CD4-positive, alpha-beta T cell treated with Interleukin-17A for 1 hour (primary cell): ENCODE measurements around the gene GRIN3A.
"Not testable (repeated sequence)": the region's sequence is repeated elsewhere in the genome, so short reads cannot be mapped to it uniquely, and the experiment has no call there.

Experiments
- DNase-seq: peaks from one replicate; pipeline ENCODE4 v3.0.0-alpha.2; 2020

GRIN3A gene

GRCh38 chr9:101571114-101571513, 167.3 kb downstream of the GRIN3A start:
- no peak for DNase-seq

- DNase-seq: peak; percentile 56
Observed at GRCh38 chr9:101569741-101570501, 168.5 kb downstream of the GRIN3A start.

GRCh38 chr9:101567725-101568350, 170.6 kb downstream of the GRIN3A start:
- no peak for DNase-seq

- DNase-seq: peak; percentile 41
Observed at GRCh38 chr9:101566904-101567724, 171.3 kb downstream of the GRIN3A start.

- no peak for DNase-seq
Observed at GRCh38 chr9:101564252-101564651, 174.2 kb downstream of the GRIN3A start.

- no peak for DNase-seq
Observed at GRCh38 chr9:101562966-101563365, 175.5 kb downstream of the GRIN3A start.

GRCh38 chr9:101561740-101562139, 176.7 kb downstream of the GRIN3A start:
- DNase-seq: peak; percentile 26

- not testable (repeated sequence) for DNase-seq
Observed at GRCh38 chr9:101549472-101550098, 188.9 kb downstream of the GRIN3A start.

- no peak for DNase-seq
Observed at GRCh38 chr9:101543098-101543735, 195.2 kb downstream of the GRIN3A start.

GRCh38 chr9:101540069-101540468, 198.4 kb downstream of the GRIN3A start:
- DNase-seq: no peak

GRCh38 chr9:101536938-101537337, 201.5 kb downstream of the GRIN3A start:
- peak; percentile 13 for DNase-seq

GRCh38 chr9:101536351-101536750, 202.1 kb downstream of the GRIN3A start:
- DNase-seq: no peak

GRCh38 chr9:101533334-101534204, 204.9 kb downstream of the GRIN3A start, which contains the start of gene RNF20:
TSS of gene RNF20 (plus strand) at chr9:101533853. CDS start at chr9:101535424, 1,571 bp downstream.
- peak; percentile 98 for DNase-seq

GRCh38 chr9:101530076-101530711, 208.3 kb downstream of the GRIN3A start:
- DNase-seq: peak; percentile 84

- DNase-seq: no peak
Observed at GRCh38 chr9:101528015-101528414, 210.4 kb downstream of the GRIN3A start.

- no peak for DNase-seq
Observed at GRCh38 chr9:101527066-101527465, 211.4 kb downstream of the GRIN3A start.

GRCh38 chr9:101524371-101524770, 214.1 kb downstream of the GRIN3A start:
- DNase-seq: no peak
